T-helper 2 cell (primary cell): ENCODE data around the gene ZNF518A.
A peak's percentile ranks its signal among the peaks of the same experiment; 100 is the strongest.

Source experiments
- DNase-seq, 5 experiments: peaks; one replicate each; pipeline versions ENCODE4 v3.0.0 to v3.0.0-alpha.2; 2012 to 2022
- total RNA-seq, 2 donors: gene quantifications; one replicate each; lab custom pipeline; 2026; lab: John Stamatoyannopoulos, UW

The ZNF518A gene
- 34.9 to 62.8 reads per million in 2 donors for total RNA-seq

GRCh38 chr10:96129387-96130325 is at the start of gene ZNF518A:
TSS of gene ZNF518A (plus strand) at chr10:96130297. CDS start at chr10:96156323, 26,026 bp downstream.
- peak; percentile 67 to 99 (median 83) for DNase-seq

GRCh38 chr10:96082153-96082552 is 47.9 kb upstream of the ZNF518A start:
- no peak for DNase-seq

- DNase-seq = no peak
Observed at GRCh38 chr10:96082748-96083147, 47.3 kb upstream of the ZNF518A start.

GRCh38 chr10:96089116-96089515 is 41.0 kb upstream of the ZNF518A start:
- DNase-seq = no peak

- peak; percentile 69 to 99 (median 85) for DNase-seq
Observed at GRCh38 chr10:96089670-96090462, 40.2 kb upstream of the ZNF518A start.

- no peak for DNase-seq
Observed at GRCh38 chr10:96090463-96090800, 39.7 kb upstream of the ZNF518A start.

- DNase-seq = no peak
Observed at GRCh38 chr10:96092999-96093767, 36.9 kb upstream of the ZNF518A start.

- no peak for DNase-seq
Observed at GRCh38 chr10:96093948-96094347, 36.1 kb upstream of the ZNF518A start.

GRCh38 chr10:96096958-96097357 is 33.1 kb upstream of the ZNF518A start:
- DNase-seq = no peak

GRCh38 chr10:96097865-96098264 is 32.2 kb upstream of the ZNF518A start:
- no peak for DNase-seq

GRCh38 chr10:96107623-96108038 is 22.5 kb upstream of the ZNF518A start:
- no peak for DNase-seq

GRCh38 chr10:96112531-96112930 is 17.6 kb upstream of the ZNF518A start:
- DNase-seq = no peak

- no peak for DNase-seq
Observed at GRCh38 chr10:96118604-96119450, 11.3 kb upstream of the ZNF518A start.

GRCh38 chr10:96122824-96123223 is 7.3 kb upstream of the ZNF518A start:
- DNase-seq = no peak

- DNase-seq = no peak
Observed at GRCh38 chr10:96124230-96125141, 5.6 kb upstream of the ZNF518A start.

GRCh38 chr10:96125142-96125515 is 5.0 kb upstream of the ZNF518A start:
- DNase-seq = no peak

GRCh38 chr10:96130326-96130995 is 364 bp downstream of the ZNF518A start:
- DNase-seq = peak in 4 of 5 experiments; percentile 38 to 93 (median 60)

GRCh38 chr10:96131621-96132020 is 1.5 kb downstream of the ZNF518A start:
- no peak for DNase-seq

GRCh38 chr10:96133135-96133534 is 3.0 kb downstream of the ZNF518A start:
- DNase-seq = no peak

GRCh38 chr10:96136810-96137209 is 6.7 kb downstream of the ZNF518A start:
- no peak for DNase-seq
